Endothelial cell (in vitro differentiated cells): ENCODE results near the gene CTSV. TPM values are rescaled to one million over a fixed set of nuclear protein-coding genes. Genes with fewer than 3 reads are reported as not detected.
"Not testable (repeated sequence)": the region's sequence is repeated elsewhere in the genome, so short reads cannot be mapped to it uniquely, and the experiment has no call there.

Experiments used
- DNase-seq: peaks from one replicate; pipeline ENCODE4 v3.0.0; 2021; ENCODE audit warnings: low spot score
- H3K27ac Mint-ChIP-seq: one replicate; pipeline ENCODE4 v1.8.0; 2021; ENCODE audit warnings: mixed read lengths, inconsistent platforms; ENCODE audit not compliant: unreplicated experiment
- H3K27me3 Mint-ChIP-seq: one replicate; pipeline ENCODE4 v1.8.0; 2021; ENCODE audit warnings: mild to moderate bottlenecking, moderate library complexity, mixed read lengths, inconsistent platforms; ENCODE audit not compliant: unreplicated experiment
- H3K36me3 Mint-ChIP-seq: one replicate; pipeline ENCODE4 v1.8.0; 2021; ENCODE audit warnings: mild to moderate bottlenecking, low read depth, mixed read lengths, inconsistent platforms; ENCODE audit not compliant: unreplicated experiment
- H3K4me1 Mint-ChIP-seq: one replicate; pipeline ENCODE4 v1.8.0; 2021; ENCODE audit warnings: mild to moderate bottlenecking, mixed read lengths, inconsistent platforms; ENCODE audit not compliant: unreplicated experiment
- H3K4me3 Mint-ChIP-seq: one replicate; pipeline ENCODE4 v1.8.0; 2021; ENCODE audit warnings: mild to moderate bottlenecking, mixed read lengths, inconsistent platforms; ENCODE audit not compliant: unreplicated experiment
- H3K9me3 Mint-ChIP-seq: one replicate; pipeline ENCODE4 v1.8.0; 2021; ENCODE audit warnings: mixed read lengths, inconsistent platforms; ENCODE audit not compliant: unreplicated experiment
- total RNA-seq: library from RNA; stranded (reverse); fragmentation: NEBNext Ultra II Directional; extraction: Animal tissue kit (Norgen Biotek cat#: 25700); gene quantifications from one replicate; pipeline ENCODE4 v1.2.1, GENCODE V29; 2021; ENCODE audit not compliant: unreplicated experiment

The CTSV gene
- total RNA-seq, 1 donor from 2014 or later = 20.4 TPM

DNA sequence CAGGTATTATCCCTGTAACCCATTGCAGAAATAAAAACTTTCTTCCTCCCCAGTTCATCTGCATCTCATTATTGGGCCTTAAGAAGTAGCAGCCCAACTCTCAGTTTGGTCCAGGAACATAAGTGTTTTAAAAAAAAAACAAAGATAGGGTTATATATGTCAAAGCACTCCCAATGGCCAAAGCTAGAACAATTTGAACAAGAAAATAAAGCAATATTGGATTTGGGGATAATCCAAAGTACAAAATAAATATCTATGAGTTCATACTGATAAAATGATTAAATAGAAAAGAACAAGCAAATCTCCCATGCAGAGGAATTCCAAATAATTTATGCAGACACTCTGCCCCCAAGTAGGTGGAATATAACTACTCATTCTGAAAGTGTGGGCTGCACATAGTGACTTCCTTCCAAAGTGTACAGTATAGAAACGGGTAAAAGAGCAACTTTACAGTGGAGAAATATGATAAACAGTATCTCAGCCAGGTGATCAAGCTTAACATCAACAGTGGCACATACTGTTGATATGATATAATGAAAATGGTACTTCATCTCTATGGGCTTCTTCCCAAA is 49.1 kb downstream of the CTSV start:
- not testable (repeated sequence) for DNase-seq, H3K36me3 Mint-ChIP-seq, H3K27me3 Mint-ChIP-seq, H3K4me1 Mint-ChIP-seq, H3K27ac Mint-ChIP-seq, H3K9me3 Mint-ChIP-seq, H3K4me3 Mint-ChIP-seq

DNA sequence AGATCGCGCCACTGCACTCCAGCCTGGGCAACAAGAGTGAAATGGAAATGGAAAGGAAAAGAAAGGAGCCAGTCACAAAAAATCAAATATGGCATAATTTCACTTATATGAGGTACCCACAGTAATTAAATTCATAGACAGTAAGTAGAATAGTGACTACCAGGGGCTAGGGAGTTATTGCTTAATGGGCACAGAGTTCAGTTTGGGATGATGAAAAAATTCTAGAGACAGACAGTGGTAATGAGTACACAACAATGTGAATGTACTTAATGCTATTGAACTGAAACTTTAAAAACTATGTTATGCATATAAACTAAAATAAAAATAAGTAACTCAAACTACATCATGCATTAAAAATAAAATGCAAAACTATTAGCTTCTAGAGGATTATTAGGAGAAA is 54.1 kb downstream of the CTSV start:
- H3K36me3 Mint-ChIP-seq, H3K4me3 Mint-ChIP-seq, H3K27ac Mint-ChIP-seq, H3K9me3 Mint-ChIP-seq, DNase-seq, H3K4me1 Mint-ChIP-seq, H3K27me3 Mint-ChIP-seq: not testable (repeated sequence)

DNA sequence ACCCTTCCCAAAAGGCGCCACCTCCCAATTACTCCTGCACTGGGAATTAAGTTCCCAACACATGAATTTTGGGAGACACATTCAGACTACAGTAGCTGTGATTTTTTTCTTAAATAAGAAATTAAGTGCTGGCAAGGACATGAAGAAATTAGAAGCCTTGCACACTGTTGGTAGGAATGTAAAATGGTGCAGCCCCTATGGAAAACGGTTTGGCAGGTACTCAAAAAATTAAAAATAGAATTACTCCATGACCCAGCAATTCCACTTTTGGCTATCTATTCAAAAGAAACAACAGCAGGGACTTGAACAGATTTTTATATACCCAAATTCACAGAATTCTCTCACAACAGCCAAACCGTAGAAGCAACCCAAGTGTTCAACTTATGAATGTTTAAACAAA is 54.8 kb downstream of the CTSV start:
- not testable (repeated sequence) for H3K36me3 Mint-ChIP-seq, H3K27ac Mint-ChIP-seq, H3K9me3 Mint-ChIP-seq, DNase-seq, H3K4me3 Mint-ChIP-seq, H3K4me1 Mint-ChIP-seq, H3K27me3 Mint-ChIP-seq

DNA sequence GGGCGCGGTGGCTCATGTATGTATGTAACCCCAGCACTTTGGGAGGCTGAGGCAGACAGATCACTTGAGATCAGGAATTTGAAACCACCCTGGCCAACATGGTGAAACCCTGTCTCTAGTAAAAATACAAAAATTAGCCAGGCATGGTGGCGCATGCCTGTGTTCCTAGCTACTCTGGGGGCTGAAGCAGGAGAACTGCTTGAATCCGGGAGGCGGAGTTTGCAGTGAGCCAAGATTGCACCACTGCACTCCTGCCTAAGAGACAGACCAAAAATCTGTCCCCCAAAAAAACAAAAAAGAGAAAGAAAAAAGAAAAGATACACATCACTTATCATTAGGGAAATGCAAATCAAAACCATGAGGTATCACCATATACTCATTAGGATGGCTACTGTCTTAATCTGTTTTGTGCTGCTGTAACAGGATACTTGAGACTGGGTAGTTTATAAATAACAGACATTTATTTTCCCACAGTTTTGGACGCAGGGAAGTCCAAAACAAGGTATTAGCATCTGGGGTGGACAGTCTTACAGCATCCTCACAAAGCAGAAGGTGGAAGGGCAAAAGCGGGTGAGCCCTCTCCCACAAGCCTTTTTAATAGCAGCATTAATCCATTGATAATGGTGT is 55.3 kb downstream of the CTSV start:
- not testable (repeated sequence) for H3K36me3 Mint-ChIP-seq, DNase-seq, H3K9me3 Mint-ChIP-seq, H3K4me1 Mint-ChIP-seq, H3K4me3 Mint-ChIP-seq, H3K27me3 Mint-ChIP-seq, H3K27ac Mint-ChIP-seq

Other genes starting within 250 kb of the CTSV start
- gene ZNF782, start 184.6 kb downstream of the CTSV start, total RNA-seq = 6.5 TPM
- gene NUTM2G, start 110.3 kb downstream of the CTSV start, total RNA-seq = not detected